ENCODE results near the gene SMPDL3B. TPM values are rescaled to one million over a fixed set of nuclear protein-coding genes. Genes with fewer than 3 reads are reported as not detected.

SMPDL3B gene
- polyA plus RNA-seq, 1 donor (not counting 4 experiments of a cell fraction or from before 2014, with no cell fraction given), result 0.51 TPM

- FAIRE-seq (no peak), DNase-seq (ENCODE audit: low read depth, low spot score) (no peak)
- Histone ChIP-seq H3K79me2 (ENCODE audit: control insufficient read depth, insufficient read depth, low read length) (no peaks in the 10 kb centered on the region), H3K4me3 (ENCODE audit: control insufficient read depth in 2 of 3, extremely low read depth in 1 of 3, insufficient read depth in 2 of 3, low read depth in 1 of 3, low read length in 3 of 3) (no peak overlapping the region), H2AFZ (ENCODE audit: control insufficient read depth, low read length) (no peak overlapping the region), H4K20me1 (ENCODE audit: control insufficient read depth, extremely low read depth, insufficient read depth, low read length) (no peaks in the 10 kb centered on the region), H3K9me1 (ENCODE audit: control insufficient read depth, extremely low read depth, insufficient read depth, low read length) (no peaks in the 10 kb centered on the region), H3K27ac (ENCODE audit: control insufficient read depth, insufficient read depth, low read length) (no peak overlapping the region), H3K9me3 (ENCODE audit: control insufficient read depth, low read depth, low read length) (no peaks in the 10 kb centered on the region), H3K4me1 (ENCODE audit: control insufficient read depth, extremely low read depth, insufficient read depth, low read length) (no peaks in the 10 kb centered on the region), H3K4me2 (ENCODE audit: control insufficient read depth, extremely low read depth, insufficient read depth, low read depth, low read length) (no peak overlapping the region), H3K27me3 (ENCODE audit: control insufficient read depth, extremely low read depth, insufficient read depth, low read length) (no peaks in the 10 kb centered on the region), H3K9ac (ENCODE audit: control insufficient read depth, extremely low read depth, insufficient read depth, low read length) (no peak overlapping the region), H3K36me3 (ENCODE audit: control insufficient read depth in 2 of 2, extremely low read depth in 1 of 2, insufficient read depth in 2 of 2, low read length in 2 of 2) (peaks cover 13 to 22% of the 10 kb centered on the region in 2 experiments)
- dilution Hi-C loops (cut with MboI; ENCODE audit: extremely low pct_ligation_motif_present, low sequenced_read_pairs), result no loop called here
- TF ChIP-seq CTCF (optimal IDR thresholded peaks at IDR 0.05 in 1 of 3, IDR thresholded peaks at IDR 0.05 in 1 of 3, conservative IDR thresholded peaks at IDR 0.05 in 1 of 3; ENCODE audit: extremely low read depth in 1 of 3, insufficient read depth in 2 of 3, low read length in 3 of 3), result no peak
- no peak for TF ChIP-seq EZH2 (IDR thresholded peaks at IDR 0.05; ENCODE audit: low read length)
These were observed 40.3 kb upstream of the SMPDL3B start for GRCh38 chr1:27894521-27894920.

GRCh38 chr1:27906759-27907158, 28.0 kb upstream of the SMPDL3B start:
- Histone ChIP-seq H3K79me2 (ENCODE audit: control insufficient read depth, insufficient read depth, low read length) (no peaks in the 10 kb centered on the region), H3K36me3 (ENCODE audit: control insufficient read depth in 2 of 2, extremely low read depth in 1 of 2, insufficient read depth in 2 of 2, low read length in 2 of 2) (peaks cover 8 to 21% of the 10 kb centered on the region in 2 experiments), H3K9ac (ENCODE audit: control insufficient read depth, extremely low read depth, insufficient read depth, low read length) (no peak overlapping the region), H3K4me3 (ENCODE audit: control insufficient read depth in 2 of 3, extremely low read depth in 1 of 3, insufficient read depth in 2 of 3, low read depth in 1 of 3, low read length in 3 of 3) (no peak overlapping the region), H4K20me1 (ENCODE audit: control insufficient read depth, extremely low read depth, insufficient read depth, low read length) (no peaks in the 10 kb centered on the region), H2AFZ (ENCODE audit: control insufficient read depth, low read length) (no peak overlapping the region), H3K9me3 (ENCODE audit: control insufficient read depth, low read depth, low read length) (no peaks in the 10 kb centered on the region), H3K27ac (ENCODE audit: control insufficient read depth, insufficient read depth, low read length) (no peak overlapping the region), H3K27me3 (ENCODE audit: control insufficient read depth, extremely low read depth, insufficient read depth, low read length) (no peaks in the 10 kb centered on the region), H3K4me2 (ENCODE audit: control insufficient read depth, extremely low read depth, insufficient read depth, low read depth, low read length) (no peak overlapping the region), H3K4me1 (ENCODE audit: control insufficient read depth, extremely low read depth, insufficient read depth, low read length) (no peaks in the 10 kb centered on the region), H3K9me1 (ENCODE audit: control insufficient read depth, extremely low read depth, insufficient read depth, low read length) (no peaks in the 10 kb centered on the region)
- DNase-seq (ENCODE audit: low read depth, low spot score) (no peak), FAIRE-seq (no peak)
- dilution Hi-C loops (cut with MboI; ENCODE audit: extremely low pct_ligation_motif_present, low sequenced_read_pairs), result no loop called here
- TF ChIP-seq EZH2 (IDR thresholded peaks at IDR 0.05; ENCODE audit: low read length), result no peak
- TF ChIP-seq CTCF (optimal IDR thresholded peaks at IDR 0.05 in 1 of 3, IDR thresholded peaks at IDR 0.05 in 1 of 3, conservative IDR thresholded peaks at IDR 0.05 in 1 of 3; ENCODE audit: extremely low read depth in 1 of 3, insufficient read depth in 2 of 3, low read length in 3 of 3), result no peak
